HG03460 (cell line): ENCODE data around the gene CACNA1I.

Source experiments
- ATAC-seq: cut with Tn5 transposase; IDR thresholded peaks from one replicate; pipeline ENCODE4 v1.9.1; 2021; ENCODE audit not compliant: unreplicated experiment

Gene CACNA1I

GRCh38 chr22:39664485-39665200 lies 94.1 kb downstream of the CACNA1I start:
- no peak for ATAC-seq

GRCh38 chr22:39665229-39665628 lies 94.7 kb downstream of the CACNA1I start:
- no peak for ATAC-seq

GRCh38 chr22:39665661-39666431 lies 95.3 kb downstream of the CACNA1I start:
- no peak for ATAC-seq

- ATAC-seq = no peak
Observed at GRCh38 chr22:39666495-39666894, 95.9 kb downstream of the CACNA1I start.

GRCh38 chr22:39666926-39667325 lies 96.4 kb downstream of the CACNA1I start:
- no peak for ATAC-seq

- no peak for ATAC-seq
Observed at GRCh38 chr22:39669432-39669831, 98.9 kb downstream of the CACNA1I start.

- no peak for ATAC-seq
Observed at GRCh38 chr22:39671936-39672335, 101.4 kb downstream of the CACNA1I start.

GRCh38 chr22:39674536-39674935 lies 104.0 kb downstream of the CACNA1I start:
- no peak for ATAC-seq

- ATAC-seq = no peak
Observed at GRCh38 chr22:39675947-39676346, 105.4 kb downstream of the CACNA1I start.

GRCh38 chr22:39677967-39678366 lies 107.4 kb downstream of the CACNA1I start:
- no peak for ATAC-seq

- ATAC-seq = no peak
Observed at GRCh38 chr22:39678862-39679490, 108.4 kb downstream of the CACNA1I start.

- no peak for ATAC-seq
Observed at GRCh38 chr22:39679652-39680051, 109.1 kb downstream of the CACNA1I start.

GRCh38 chr22:39680486-39680885 lies 109.9 kb downstream of the CACNA1I start:
- ATAC-seq = no peak

GRCh38 chr22:39681038-39681861 lies 110.7 kb downstream of the CACNA1I start:
- ATAC-seq = no peak

GRCh38 chr22:39682994-39683393 lies 112.4 kb downstream of the CACNA1I start:
- ATAC-seq = no peak

- no peak for ATAC-seq
Observed at GRCh38 chr22:39683639-39684038, 113.1 kb downstream of the CACNA1I start.

- ATAC-seq = no peak
Observed at GRCh38 chr22:39684702-39685281, 114.2 kb downstream of the CACNA1I start.

- no peak for ATAC-seq
Observed at GRCh38 chr22:39685336-39686177, 115.0 kb downstream of the CACNA1I start.

- no peak for ATAC-seq
Observed at GRCh38 chr22:39686178-39686620, 115.6 kb downstream of the CACNA1I start.
